Gastrocnemius medialis (tissue), 4 donors: Measurements from ENCODE around the gene FOLR1.

Source experiments
- CTCF ChIP-seq, 5 experiments: fragments of 450-650 bp in 3 of 5; fragments of 200-600 bp in 2 of 5; sonication (generic) in 2 of 5; IDR thresholded peaks in 4 of 5; conservative IDR thresholded peaks in 1 of 5; 1 replicate in 4 of 5; 2 replicates in 1 of 5; pipeline ENCODE4 v1.5.1; 2016 to 2019; ENCODE audit warnings: antibody characterized with exemption in 5 of 5, mild to moderate bottlenecking in 3 of 5, moderate library complexity in 3 of 5
- POLR2A ChIP-seq, 2 donors: fragments of 450-650 bp; IDR thresholded peaks; one replicate each; pipeline ENCODE4 v1.6.1; 2017; ENCODE audit warnings: antibody characterized with exemption in 2 of 2, mild to moderate bottlenecking in 2 of 2, moderate library complexity in 2 of 2

- TF ChIP-seq CTCF (IDR thresholded peaks at IDR 0.05 in 4 of 5, conservative IDR thresholded peaks at IDR 0.05 in 1 of 5), result peak in 4 of 5 experiments; percentile 3 to 63 (median 44)
- TF ChIP-seq POLR2A (IDR thresholded peaks at IDR 0.05), result peak; percentile 92 to 95
These were observed 31.1 kb downstream of the FOLR1 start for GRCh38 chr11:72222907-72223614.
